Keratinocyte (primary cell): Measurements from ENCODE around the gene TINCR. TPM values are rescaled to one million over a fixed set of nuclear protein-coding genes. Genes with fewer than 3 reads are reported as not detected.

Experiments
- DNase-seq: peaks from one replicate; pipeline ENCODE4 v3.0.0-alpha.2; 2011; ENCODE audit warnings: low read depth, missing footprints, low spot score
- FAIRE-seq: peaks from 2 replicates; lab custom pipeline; 2011; peaks lifted over from hg19 to GRCh38; lab: Jason Lieb, UNC
- H2AFZ ChIP-seq: 2 replicates; pipeline ENCODE4 v1.6.0; 2012; ENCODE audit warnings: low read length, control low read depth, inconsistent platforms; ENCODE audit not compliant: control insufficient read depth
- H3K27ac ChIP-seq: 2 replicates; pipeline ENCODE4 v1.5.1; 2011; ENCODE audit warnings: low read length; ENCODE audit not compliant: control insufficient read depth, insufficient read depth
- H3K27me3 ChIP-seq: 3 replicates; pipeline ENCODE4 v1.6.0; 2011; ENCODE audit warnings: low read length; ENCODE audit not compliant: control insufficient read depth, insufficient read depth; ENCODE audit errors: extremely low read depth
- H3K36me3 ChIP-seq, 2 experiments: 2 replicates in 1 of 2; 3 replicates in 1 of 2; pipeline ENCODE4 v1.5.1; 2011; ENCODE audit warnings: low read length in 2 of 2, mild to moderate bottlenecking in 1 of 2; ENCODE audit not compliant: control insufficient read depth in 2 of 2, insufficient read depth in 2 of 2; ENCODE audit errors: extremely low read depth in 1 of 2
- H3K4me1 ChIP-seq: 3 replicates; pipeline ENCODE4 v1.5.1; 2011; ENCODE audit warnings: low read length; ENCODE audit not compliant: control insufficient read depth, insufficient read depth; ENCODE audit errors: extremely low read depth
- H3K4me2 ChIP-seq: 3 replicates; pipeline ENCODE4 v1.6.0; 2011; ENCODE audit warnings: low read depth, low read length; ENCODE audit not compliant: control insufficient read depth, insufficient read depth; ENCODE audit errors: extremely low read depth
- H3K4me3 ChIP-seq, 3 experiments: fragments of 200-600 bp in 1 of 3; sonication (generic) in 1 of 3; 2 replicates in 2 of 3; 3 replicates in 1 of 3; pipeline ENCODE4 v1.5.1; 2011 to 2016; ENCODE audit warnings: low read length in 3 of 3, mild to moderate bottlenecking in 3 of 3, control low read depth in 2 of 3, inconsistent platforms in 1 of 3, low read depth in 1 of 3, mixed read lengths in 1 of 3, mixed run types in 1 of 3, moderate library complexity in 1 of 3; ENCODE audit not compliant: control insufficient read depth in 2 of 3, insufficient read depth in 2 of 3; ENCODE audit errors: extremely low read depth in 1 of 3
- H3K79me2 ChIP-seq: 2 replicates; pipeline ENCODE4 v1.6.0; 2012; ENCODE audit warnings: low read length; ENCODE audit not compliant: control insufficient read depth, insufficient read depth
- H3K9ac ChIP-seq: 3 replicates; pipeline ENCODE4 v1.6.0; 2011; ENCODE audit warnings: low read length; ENCODE audit not compliant: control insufficient read depth, insufficient read depth; ENCODE audit errors: extremely low read depth
- H3K9me1 ChIP-seq: 3 replicates; pipeline ENCODE4 v1.6.0; 2011; ENCODE audit warnings: low read length; ENCODE audit not compliant: control insufficient read depth, insufficient read depth; ENCODE audit errors: extremely low read depth
- H3K9me3 ChIP-seq: 2 replicates; pipeline ENCODE4 v1.5.1; 2012; ENCODE audit warnings: low read depth, low read length; ENCODE audit not compliant: control insufficient read depth
- H4K20me1 ChIP-seq: 3 replicates; pipeline ENCODE4 v1.6.0; 2011; ENCODE audit warnings: low read length; ENCODE audit not compliant: control insufficient read depth, insufficient read depth; ENCODE audit errors: extremely low read depth
- CTCF ChIP-seq, 3 experiments: IDR thresholded peaks in 1 of 3; conservative IDR thresholded peaks in 1 of 3; optimal IDR thresholded peaks in 1 of 3; 2 replicates in 2 of 3; 3 replicates in 1 of 3; pipeline versions ENCODE3 to v1.5.1; 2011; ENCODE audit warnings: low read length in 3 of 3, mild to moderate bottlenecking in 3 of 3, moderate library complexity in 2 of 3, control low read depth in 1 of 3, inconsistent platforms in 1 of 3; ENCODE audit not compliant: insufficient read depth in 2 of 3; ENCODE audit errors: extremely low read depth in 1 of 3
- EZH2 ChIP-seq: IDR thresholded peaks from one replicate; pipeline ENCODE4 v1.6.1; 2012; ENCODE audit warnings: inconsistent platforms, mild to moderate bottlenecking, low read length, moderate library complexity
- dilution Hi-C: fragments of 300-500 bp; cut with MboI; formaldehyde crosslinking; loops from one replicate; pipeline ENCODE4 v1.7.0; 2020; ENCODE audit warnings: low sequenced_read_pairs; ENCODE audit not compliant: extremely low pct_ligation_motif_present
- polyA plus RNA-seq, 5 experiments: library from polyadenylated mRNA; depleted of rRNA in 3 of 5; stranded (reverse) in 3 of 5; stranded (forward) in 1 of 5; unstranded in 1 of 5; fragments of >200 nt; gene quantifications; 1 replicate in 1 of 5; 2 replicates in 3 of 5; 3 replicates in 1 of 5; pipeline versions ENCODE4 v1.2.1 to v1.2.3, GENCODE V29; 2011 to 2012; ENCODE audit warnings: missing spikeins in 2 of 5, low read depth in 1 of 5, low replicate concordance in 1 of 5

Gene TINCR
- polyA plus RNA-seq, 1 donor (not counting 4 experiments of a cell fraction or from before 2014, with no cell fraction given), result 9.7 TPM

- no peaks in the 10 kb centered on the region for H3K79me2 ChIP-seq
- H3K9me3 ChIP-seq, result peaks cover 3% of the 10 kb centered on the region
- no peak overlapping the region for H3K4me3 ChIP-seq
- dilution Hi-C loops, result no loop called here
- no peaks in the 10 kb centered on the region for H3K27me3 ChIP-seq
- TF ChIP-seq CTCF (optimal IDR thresholded peaks at IDR 0.05 in 1 of 3, IDR thresholded peaks at IDR 0.05 in 1 of 3, conservative IDR thresholded peaks at IDR 0.05 in 1 of 3; ENCODE audit: extremely low read depth in 1 of 3, insufficient read depth in 2 of 3, low read length in 3 of 3) (no peak), EZH2 (no peak)
- FAIRE-seq (no peak), DNase-seq (no peak)
- H3K27ac ChIP-seq, result no peak overlapping the region
- no peaks in the 10 kb centered on the region for H3K9me1 ChIP-seq
- H3K36me3 ChIP-seq, result peaks cover 0 to 7% of the 10 kb centered on the region in 2 experiments
- no peak overlapping the region for H3K9ac ChIP-seq
- peaks cover 26% of the 10 kb centered on the region for H3K4me1 ChIP-seq
- H3K4me2 ChIP-seq, result no peak overlapping the region
- H2AFZ ChIP-seq, result no peak overlapping the region
- peaks cover 4% of the 10 kb centered on the region for H4K20me1 ChIP-seq
These were observed 8.0 kb downstream of the TINCR start for GRCh38 chr19:5559804-5560133.

GRCh38 chr19:5558101-5558621 is 9.6 kb downstream of the TINCR start:
- H3K4me2 ChIP-seq, result peak overlapping the region; percentile 88
- no peaks in the 10 kb centered on the region for H3K27me3 ChIP-seq
- dilution Hi-C loops, result no loop called here
- TF ChIP-seq EZH2, result no peak
- TF ChIP-seq CTCF (optimal IDR thresholded peaks at IDR 0.05 in 1 of 3, IDR thresholded peaks at IDR 0.05 in 1 of 3, conservative IDR thresholded peaks at IDR 0.05 in 1 of 3; ENCODE audit: extremely low read depth in 1 of 3, insufficient read depth in 2 of 3, low read length in 3 of 3), result no peak
- H3K4me1 ChIP-seq, result peaks cover 22% of the 10 kb centered on the region
- H3K9ac ChIP-seq, result peak overlapping the region; percentile 84
- DNase-seq (no peak), FAIRE-seq (peak; percentile 94)
- no peaks in the 10 kb centered on the region for H4K20me1 ChIP-seq
- H3K79me2 ChIP-seq, result no peaks in the 10 kb centered on the region
- H3K36me3 ChIP-seq, result peaks cover 0 to 7% of the 10 kb centered on the region in 2 experiments
- peak overlapping the region; percentile 8 to 60 (median 38) for H3K4me3 ChIP-seq
- H3K9me1 ChIP-seq, result no peaks in the 10 kb centered on the region
- H3K27ac ChIP-seq, result peak overlapping the region; percentile 98
- H3K9me3 ChIP-seq, result peaks cover 3% of the 10 kb centered on the region
- H2AFZ ChIP-seq, result peak overlapping the region; percentile 32
